GM20000 (cell line): ENCODE results near the gene RAVER2.
"Not testable (repeated sequence)": the region's sequence is repeated elsewhere in the genome, so short reads cannot be mapped to it uniquely, and the experiment has no call there.

ENCODE experiments used
- DNase-seq: peaks from one replicate; pipeline ENCODE4 v3.0.0; 2012; ENCODE audit warnings: low spot score
- CTCF ChIP-seq: IDR thresholded peaks from 2 replicates; pipeline ENCODE4 v1.5.1; 2012; ENCODE audit warnings: mild to moderate bottlenecking, control low read depth; ENCODE audit errors: extremely low read depth, missing control alignments

The RAVER2 gene

DNA sequence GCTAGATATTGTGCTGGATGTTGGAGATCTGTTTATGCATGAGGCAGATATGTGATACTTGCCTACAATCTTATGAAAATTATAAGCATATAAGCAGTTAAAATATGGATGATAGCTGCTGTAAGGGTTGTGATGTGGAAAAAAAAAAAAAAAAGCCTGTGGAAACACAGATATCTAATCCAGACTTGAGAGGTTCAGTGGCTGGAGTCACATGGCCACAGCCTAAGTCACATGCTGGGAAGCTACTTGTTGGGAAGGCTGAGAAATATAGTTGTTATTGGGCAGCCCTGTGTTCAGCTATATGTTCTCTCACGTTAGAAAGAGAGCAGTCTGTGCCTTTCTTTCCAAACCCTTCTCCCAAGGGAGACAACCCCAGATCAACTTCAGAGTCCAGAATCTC, 15.1 kb downstream of the RAVER2 start:
- TF ChIP-seq CTCF = no peak
- no peak for DNase-seq

DNA sequence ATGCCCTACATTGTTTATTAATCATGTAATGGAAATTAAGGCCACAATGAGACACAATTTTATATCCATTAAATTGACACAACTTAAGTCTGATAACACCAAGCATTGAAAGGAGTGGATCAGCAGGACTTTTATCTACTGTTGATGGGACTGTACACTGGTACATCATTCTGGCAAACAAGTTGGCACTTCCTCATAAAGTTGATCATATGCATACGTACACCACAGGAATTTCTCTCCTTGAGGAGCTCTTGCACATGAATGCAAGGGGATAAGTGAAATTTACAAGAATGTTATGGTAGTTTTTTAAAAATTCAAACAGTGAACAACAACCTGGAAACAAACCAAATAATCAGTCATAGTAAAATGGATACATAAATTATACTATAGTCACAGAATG, 20.1 kb downstream of the RAVER2 start:
- DNase-seq = no peak
- no peak for TF ChIP-seq CTCF

- DNase-seq = no peak
Observed at GRCh38 chr1:64765826-64766225, 21.0 kb downstream of the RAVER2 start.

DNA sequence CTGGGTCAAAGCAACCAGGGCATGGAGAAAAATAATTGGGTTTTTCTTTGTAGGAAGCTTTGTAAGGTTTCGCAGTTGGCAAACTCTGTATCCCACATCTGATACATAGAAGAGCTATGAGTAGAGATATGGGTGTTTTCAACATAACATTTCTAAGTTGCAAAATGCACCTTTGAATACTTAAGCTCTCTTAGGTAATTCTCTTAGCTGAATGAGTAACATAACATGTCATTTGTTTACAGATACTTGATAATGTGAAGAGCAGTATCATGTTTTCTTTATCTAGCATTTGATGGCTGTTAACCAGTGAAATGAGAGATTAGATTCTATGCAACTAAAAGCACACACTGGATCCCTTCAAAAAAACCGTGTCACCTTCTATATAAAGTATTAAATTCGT, 21.6 kb downstream of the RAVER2 start:
- DNase-seq = no peak
- no peak for TF ChIP-seq CTCF

More at GRCh38 chr1:64765826-64766225, 21.0 kb downstream of the RAVER2 start:
- no peak for TF ChIP-seq CTCF

GRCh38 chr1:64769482-64769881, 24.6 kb downstream of the RAVER2 start:
- no peak for DNase-seq
- TF ChIP-seq CTCF = no peak

DNA sequence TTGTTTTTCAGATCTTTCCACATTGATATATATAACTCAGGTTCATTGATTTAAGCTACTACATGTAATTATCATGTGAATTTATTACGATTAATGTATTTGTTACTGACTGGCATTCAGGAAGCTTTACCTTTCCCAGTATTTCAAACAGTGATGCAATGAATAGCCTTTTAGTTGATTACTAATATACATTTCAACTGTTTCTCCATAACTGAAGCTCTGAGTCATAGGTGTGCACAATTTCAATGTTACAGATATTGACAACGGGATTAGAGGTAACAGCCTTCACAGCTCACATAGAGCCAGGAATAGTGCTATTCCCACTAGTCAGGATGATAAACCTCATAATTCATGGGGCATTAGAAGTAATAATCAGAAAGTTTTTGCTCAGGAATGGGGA, 25.1 kb downstream of the RAVER2 start:
- TF ChIP-seq CTCF = no peak
- DNase-seq = no peak

GRCh38 chr1:64773306-64773705, 28.4 kb downstream of the RAVER2 start:
- DNase-seq = not testable (repeated sequence)

DNA sequence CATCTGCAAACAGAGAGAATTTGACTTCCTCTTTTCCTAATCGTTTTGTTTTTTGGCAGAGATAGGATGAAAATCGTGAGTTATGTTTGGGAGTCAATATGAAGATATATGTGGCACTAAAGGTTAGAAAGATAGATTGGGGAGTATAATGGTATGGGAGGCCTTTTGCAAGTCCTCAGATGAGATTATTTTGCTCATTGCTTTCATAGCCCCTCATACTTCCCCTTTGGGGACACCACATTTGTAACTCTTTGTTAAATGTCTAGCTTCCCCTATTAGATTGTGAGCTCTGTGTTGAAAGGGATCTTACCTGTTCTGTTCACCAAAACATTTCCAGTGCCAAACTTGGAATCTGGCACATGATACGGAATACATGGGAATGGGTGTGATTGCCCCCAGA, 30.2 kb downstream of the RAVER2 start:
- TF ChIP-seq CTCF = no peak
- no peak for DNase-seq

GRCh38 chr1:64782044-64782443, 37.2 kb downstream of the RAVER2 start:
- not testable (repeated sequence) for DNase-seq

DNA sequence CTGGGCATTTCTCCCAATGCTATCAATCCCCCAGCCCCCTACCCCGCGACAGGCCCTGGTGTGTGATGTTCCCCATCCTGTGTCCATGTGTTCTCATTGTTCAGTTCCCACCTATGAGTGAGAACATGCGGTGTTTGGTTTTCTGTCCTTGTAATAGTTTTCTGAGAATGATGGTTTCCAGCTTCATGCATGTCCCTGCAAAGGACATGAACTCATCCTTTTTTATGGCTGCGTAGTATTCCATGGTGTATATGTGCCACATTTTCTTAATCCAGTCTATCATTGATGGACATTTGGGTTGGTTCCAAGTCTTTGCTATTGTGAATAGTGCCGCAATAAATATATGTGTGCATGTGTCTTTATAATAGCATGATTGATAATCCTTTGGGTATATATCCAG, 38.0 kb downstream of the RAVER2 start:
- not testable (repeated sequence) for DNase-seq
